Gastrocnemius medialis (tissue), 4 donors: Measurements from ENCODE around the gene DMBT1.

Experiments used
- CTCF ChIP-seq, 5 experiments: fragments of 450-650 bp in 3 of 5; fragments of 200-600 bp in 2 of 5; sonication (generic) in 2 of 5; IDR thresholded peaks in 4 of 5; conservative IDR thresholded peaks in 1 of 5; 1 replicate in 4 of 5; 2 replicates in 1 of 5; pipeline ENCODE4 v1.5.1; 2016 to 2019; ENCODE audit warnings: antibody characterized with exemption in 5 of 5, mild to moderate bottlenecking in 3 of 5, moderate library complexity in 3 of 5
- POLR2A ChIP-seq, 2 donors: fragments of 450-650 bp; IDR thresholded peaks; one replicate each; pipeline ENCODE4 v1.6.1; 2017; ENCODE audit warnings: antibody characterized with exemption in 2 of 2, mild to moderate bottlenecking in 2 of 2, moderate library complexity in 2 of 2

- TF ChIP-seq CTCF (IDR thresholded peaks at IDR 0.05 in 4 of 5, conservative IDR thresholded peaks at IDR 0.05 in 1 of 5) (no peak), POLR2A (IDR thresholded peaks at IDR 0.05) (no peak)
Measured at GRCh38 chr10:122551450-122551849, 9.1 kb upstream of the DMBT1 start.
